Activated CD8-positive, alpha-beta memory T cell treated with anti-CD3 and anti-CD28 coated beads, Interleukin-2, amount 50 U/mL, for 24 hours (primary cell): Measurements from ENCODE around the gene PDPK1.
"Not testable (repeated sequence)": the region's sequence is repeated elsewhere in the genome, so short reads cannot be mapped to it uniquely, and the experiment has no call there.

Experiments used
- DNase-seq: peaks from one replicate; pipeline ENCODE4 v3.0.0-alpha.2; 2020; ENCODE audit errors: extremely low read depth

The PDPK1 gene

GRCh38 chr16:2523801-2524231, 14.0 kb upstream of the PDPK1 start:
- DNase-seq: no peak

- DNase-seq: no peak
Measured at GRCh38 chr16:2524339-2524938, 13.4 kb upstream of the PDPK1 start.

- DNase-seq: no peak
Measured at GRCh38 chr16:2526135-2526534, 11.7 kb upstream of the PDPK1 start.

- no peak for DNase-seq
Measured at GRCh38 chr16:2527071-2527783, 10.6 kb upstream of the PDPK1 start.

- no peak for DNase-seq
Measured at GRCh38 chr16:2527784-2528100, 10.1 kb upstream of the PDPK1 start.

GRCh38 chr16:2528161-2529060, 9.4 kb upstream of the PDPK1 start:
- DNase-seq: no peak

GRCh38 chr16:2529061-2529931, 8.5 kb upstream of the PDPK1 start:
- DNase-seq: no peak

GRCh38 chr16:2529961-2530628, 7.7 kb upstream of the PDPK1 start:
- DNase-seq: no peak

GRCh38 chr16:2530629-2531318, 7.0 kb upstream of the PDPK1 start:
- no peak for DNase-seq

GRCh38 chr16:2531371-2531695, 6.5 kb upstream of the PDPK1 start, which contains the start of gene CEMP1:
CEMP1 (minus strand) TSS chr16:2531408; CDS start chr16:2531073, 335 bp downstream.
- no peak for DNase-seq

- peak; percentile 97 for DNase-seq
Measured at GRCh38 chr16:2531696-2532493, 5.9 kb upstream of the PDPK1 start.

- DNase-seq: no peak
Measured at GRCh38 chr16:2532494-2533141, 5.2 kb upstream of the PDPK1 start.

- not testable (repeated sequence) for DNase-seq
Measured at GRCh38 chr16:2533142-2533755, 4.6 kb upstream of the PDPK1 start.

GRCh38 chr16:2533912-2534311, 3.9 kb upstream of the PDPK1 start:
- no peak for DNase-seq

GRCh38 chr16:2534335-2534734, 3.5 kb upstream of the PDPK1 start:
- not testable (repeated sequence) for DNase-seq

GRCh38 chr16:2535625-2536013, 2.2 kb upstream of the PDPK1 start:
- no peak for DNase-seq

- not testable (repeated sequence) for DNase-seq
Measured at GRCh38 chr16:2539192-2539844, 1.5 kb downstream of the PDPK1 start.

GRCh38 chr16:2539845-2540458, 2.1 kb downstream of the PDPK1 start:
- not testable (repeated sequence) for DNase-seq
